ENCODE data around the gene MT3. TPM values are rescaled to one million over a fixed set of nuclear protein-coding genes. Genes with fewer than 3 reads are reported as not detected.

Gene MT3
- total and polyA plus RNA-seq, 2 of the 13 experiments (the other 11 are each of a cell fraction or from before 2014, with no cell fraction given) = not detected

- TF ChIP-seq, protein P1, sequence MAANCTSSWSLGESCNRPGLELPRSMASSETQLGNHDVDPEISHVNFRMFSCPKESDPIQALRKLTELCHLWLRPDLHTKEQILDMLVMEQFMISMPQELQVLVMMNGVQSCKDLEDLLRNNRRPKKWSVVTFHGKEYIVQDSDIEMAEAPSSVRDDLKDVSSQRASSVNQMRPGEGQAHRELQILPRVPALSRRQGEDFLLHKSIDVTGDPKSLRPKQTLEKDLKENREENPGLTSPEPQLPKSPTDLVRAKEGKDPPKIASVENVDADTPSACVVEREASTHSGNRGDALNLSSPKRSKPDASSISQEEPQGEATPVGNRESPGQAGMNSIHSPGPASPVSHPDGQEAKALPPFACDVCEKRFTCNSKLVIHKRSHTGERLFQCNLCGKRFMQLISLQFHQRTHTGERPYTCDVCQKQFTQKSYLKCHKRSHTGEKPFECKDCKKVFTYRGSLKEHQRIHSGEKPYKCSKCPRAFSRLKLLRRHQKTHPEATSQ (CRISPR knock-in tag; IDR thresholded peaks at IDR 0.05; ENCODE audit: borderline replicate concordance) = no peak
- TF ChIP-seq ZNF776 (CRISPR knock-in tag; IDR thresholded peaks at IDR 0.05) (no peak), MED13 (CRISPR knock-in tag; IDR thresholded peaks at IDR 0.05) (no peak), ZNF317 (CRISPR knock-in tag; IDR thresholded peaks at IDR 0.05) (no peak), U2AF1 (optimal IDR thresholded peaks at IDR 0.05; ENCODE audit: low read depth, low read length) (no peak), FOXP1 (IDR thresholded peaks at IDR 0.05) (no peak), FOXP1 (CRISPR knock-in tag; IDR thresholded peaks at IDR 0.05) (peak; percentile 71), PLRG1 (conservative IDR thresholded peaks at IDR 0.05) (no peak), THAP7 (CRISPR knock-in tag; IDR thresholded peaks at IDR 0.05) (no peak), RORA (CRISPR knock-in tag; IDR thresholded peaks at IDR 0.05) (no peak), ELF3 (CRISPR knock-in tag; IDR thresholded peaks at IDR 0.05) (peak; percentile 53; the same call in 1 of the 2 replicates), ELF4 (CRISPR knock-in tag; IDR thresholded peaks at IDR 0.05; ENCODE audit: borderline replicate concordance) (no peak), HIVEP1 (CRISPR knock-in tag; IDR thresholded peaks at IDR 0.05) (no peak), TCF12 (IDR thresholded peaks at IDR 0.05) (no peak), TCF12 (CRISPR knock-in tag; IDR thresholded peaks at IDR 0.05) (no peak), ZNF513 (CRISPR knock-in tag; conservative IDR thresholded peaks at IDR 0.05) (no peak), ZFP1 (CRISPR knock-in tag; IDR thresholded peaks at IDR 0.05) (no peak), RFX3 (CRISPR knock-in tag; IDR thresholded peaks at IDR 0.05) (no peak), PBX2 (CRISPR knock-in tag; IDR thresholded peaks at IDR 0.05) (peak; percentile 61; the same call in 1 of the 2 replicates), NPAS2 (CRISPR knock-in tag; IDR thresholded peaks at IDR 0.05; ENCODE audit: borderline replicate concordance) (no peak), ZFP41 (CRISPR knock-in tag; IDR thresholded peaks at IDR 0.05; ENCODE audit: borderline replicate concordance) (no peak), ZNF24 (IDR thresholded peaks at IDR 0.05) (no peak), HMG20B (CRISPR knock-in tag; conservative IDR thresholded peaks at IDR 0.05) (no peak), ZFP36L2 (CRISPR knock-in tag; IDR thresholded peaks at IDR 0.05) (no peak), HOXA5 (CRISPR knock-in tag; IDR thresholded peaks at IDR 0.05) (peak; percentile 91), ZSCAN9 (CRISPR knock-in tag; IDR thresholded peaks at IDR 0.05; ENCODE audit: borderline replicate concordance) (no peak), HNRNPLL (IDR thresholded peaks at IDR 0.05; ENCODE audit: low read depth, low read length, poor library complexity, severe bottlenecking) (no peak), E2F5 (CRISPR knock-in tag; conservative IDR thresholded peaks at IDR 0.05) (no peak), MIXL1 (CRISPR knock-in tag; IDR thresholded peaks at IDR 0.05) (peak; percentile 36; the same call in 1 of the 2 replicates), KAT2B (IDR thresholded peaks at IDR 0.05; ENCODE audit: borderline replicate concordance, low read depth, low read length) (no peak)
Measured at GRCh38 chr16:56542039-56542438, 47.3 kb upstream of the MT3 start (continued).

Data from HepG2 (cell line).